Measurements from ENCODE around the gene TMEM255B. TPM values are rescaled to one million over a fixed set of nuclear protein-coding genes. Genes with fewer than 3 reads are reported as not detected.

Gene TMEM255B
- total RNA-seq, 1 experiment from 2014 or later: 0.86 TPM

DNA sequence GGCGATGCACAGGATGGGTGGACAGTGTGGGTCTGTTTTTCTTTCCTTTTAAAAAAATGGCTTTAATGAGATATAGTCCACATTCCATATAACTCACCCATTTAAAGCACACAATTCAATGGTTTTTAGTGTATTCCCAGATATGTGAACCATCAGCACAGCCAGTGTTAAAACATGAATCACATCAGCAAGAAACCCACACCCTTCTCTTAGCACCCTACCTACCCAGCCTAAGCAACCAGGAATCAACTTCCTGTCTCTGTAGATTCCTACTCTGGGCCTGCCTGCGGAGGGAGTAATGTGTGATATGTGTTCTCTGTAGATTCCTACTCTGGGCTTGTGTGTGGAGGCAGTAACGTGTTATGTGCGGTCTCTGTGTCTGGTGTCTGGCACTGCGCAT is 11.9 kb downstream of the TMEM255B start:
- Histone ChIP-seq H3K4me1 (ENCODE audit: low read length) (no peaks in the 10 kb centered on the region), H3K79me2 (ENCODE audit: low read length) (no peaks in the 10 kb centered on the region)

GRCh38 chr13:113771709-113772331 is 12.8 kb downstream of the TMEM255B start:
- Histone ChIP-seq H2AFZ (ENCODE audit: low read length) (no peak overlapping the region), H3K27me3 (ENCODE audit: low read length) (no peaks in the 10 kb centered on the region), H3K4me2 (ENCODE audit: low read depth, low read length, poor library complexity, severe bottlenecking) (no peak overlapping the region)

More for the DNA sequence above, 11.9 kb downstream of the TMEM255B start:
- Histone ChIP-seq H3K4me3 (ENCODE audit: low read length) (no peak overlapping the region), H3K36me3 (ENCODE audit: insufficient read depth, low read length) (no peaks in the 10 kb centered on the region), H3K27me3 (ENCODE audit: low read length) (no peaks in the 10 kb centered on the region), H3K9me3 (ENCODE audit: low read length) (no peaks in the 10 kb centered on the region), H2AFZ (ENCODE audit: low read length) (no peak overlapping the region), H3K9ac (ENCODE audit: low read length) (no peak overlapping the region), H3K4me2 (ENCODE audit: low read depth, low read length, poor library complexity, severe bottlenecking) (no peak overlapping the region), H3K9me2 (replicated peaks; ENCODE audit: insufficient read depth, low read length) (no peaks in the 10 kb centered on the region), H3K27ac (ENCODE audit: low read length) (no peak overlapping the region), H4K20me1 (ENCODE audit: insufficient read depth, low read depth, low read length) (no peaks in the 10 kb centered on the region)
- DNase-seq: no peak

DNA sequence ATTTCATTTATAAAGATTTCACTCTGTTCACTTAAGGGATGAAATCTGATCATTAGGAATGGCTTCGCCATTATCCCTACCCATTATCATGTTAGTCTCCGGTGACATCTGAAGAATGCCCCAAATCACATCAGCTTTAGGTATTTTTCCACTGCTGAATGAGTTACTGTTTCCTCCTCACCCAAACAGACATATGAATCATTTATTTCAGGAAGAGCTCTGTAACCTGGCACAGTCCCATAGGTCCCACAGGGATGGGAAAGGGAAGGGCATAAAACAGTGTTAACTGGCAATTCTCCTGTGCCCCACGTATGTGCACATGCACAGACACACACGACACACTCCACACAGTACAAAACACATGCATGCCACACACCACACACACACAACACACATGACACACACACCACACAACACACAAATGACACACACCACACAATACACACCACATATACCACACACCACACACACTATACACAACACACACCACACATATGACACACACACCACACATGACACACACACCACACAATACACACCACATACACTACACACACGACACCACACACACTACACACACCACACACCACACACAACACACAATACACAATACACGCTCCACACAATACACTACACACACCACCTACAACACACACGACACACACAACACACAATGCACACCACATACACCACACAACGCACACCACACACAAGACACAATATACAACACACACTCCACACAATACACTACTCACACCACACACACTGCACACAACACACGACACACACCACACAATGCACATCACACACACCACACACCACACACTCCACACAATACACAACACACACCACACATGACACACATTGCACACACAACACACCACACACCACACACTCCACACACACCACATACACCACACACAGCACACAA is 15.4 kb downstream of the TMEM255B start:
- no peak overlapping the region for H2AFZ ChIP-seq (ENCODE audit: low read length)
- no peaks in the 10 kb centered on the region for H3K79me2 ChIP-seq (ENCODE audit: low read length)
- no peaks in the 10 kb centered on the region for H3K36me3 ChIP-seq (ENCODE audit: insufficient read depth, low read length)
- H3K9me3 ChIP-seq (ENCODE audit: low read length): no peaks in the 10 kb centered on the region
- DNase-seq: no peak
- no peak overlapping the region for H3K9ac ChIP-seq (ENCODE audit: low read length)
- no peaks in the 10 kb centered on the region for H4K20me1 ChIP-seq (ENCODE audit: insufficient read depth, low read depth, low read length)
- H3K4me3 ChIP-seq (ENCODE audit: low read length): no peak overlapping the region
- H3K4me2 ChIP-seq (ENCODE audit: low read depth, low read length, poor library complexity, severe bottlenecking): no peak overlapping the region
- no peaks in the 10 kb centered on the region for H3K27me3 ChIP-seq (ENCODE audit: low read length)
- no peaks in the 10 kb centered on the region for H3K4me1 ChIP-seq (ENCODE audit: low read length)
- H3K27ac ChIP-seq (ENCODE audit: low read length): no peak overlapping the region
- no peaks in the 10 kb centered on the region for H3K9me2 ChIP-seq (replicated peaks; ENCODE audit: insufficient read depth, low read length)

More at GRCh38 chr13:113771709-113772331, 12.8 kb downstream of the TMEM255B start:
- DNase-seq: no peak
- Histone ChIP-seq H3K9ac (ENCODE audit: low read length) (no peak overlapping the region), H3K4me1 (ENCODE audit: low read length) (no peaks in the 10 kb centered on the region), H3K36me3 (ENCODE audit: insufficient read depth, low read length) (no peaks in the 10 kb centered on the region), H3K9me3 (ENCODE audit: low read length) (no peaks in the 10 kb centered on the region), H3K27ac (ENCODE audit: low read length) (no peak overlapping the region), H4K20me1 (ENCODE audit: insufficient read depth, low read depth, low read length) (no peaks in the 10 kb centered on the region), H3K79me2 (ENCODE audit: low read length) (no peaks in the 10 kb centered on the region), H3K9me2 (replicated peaks; ENCODE audit: insufficient read depth, low read length) (no peaks in the 10 kb centered on the region), H3K4me3 (ENCODE audit: low read length) (no peak overlapping the region)

- Histone ChIP-seq H3K36me3 (ENCODE audit: insufficient read depth, low read length) (no peaks in the 10 kb centered on the region), H3K9ac (ENCODE audit: low read length) (no peak overlapping the region), H3K27ac (ENCODE audit: low read length) (no peak overlapping the region), H3K4me1 (ENCODE audit: low read length) (no peaks in the 10 kb centered on the region), H3K4me2 (ENCODE audit: low read depth, low read length, poor library complexity, severe bottlenecking) (no peak overlapping the region), H3K4me3 (ENCODE audit: low read length) (no peak overlapping the region), H2AFZ (ENCODE audit: low read length) (no peak overlapping the region), H4K20me1 (ENCODE audit: insufficient read depth, low read depth, low read length) (no peaks in the 10 kb centered on the region), H3K9me2 (replicated peaks; ENCODE audit: insufficient read depth, low read length) (no peaks in the 10 kb centered on the region), H3K9me3 (ENCODE audit: low read length) (no peaks in the 10 kb centered on the region), H3K27me3 (ENCODE audit: low read length) (no peaks in the 10 kb centered on the region), H3K79me2 (ENCODE audit: low read length) (no peaks in the 10 kb centered on the region)
- DNase-seq: no peak
Observed at GRCh38 chr13:113775451-113776145, 16.6 kb downstream of the TMEM255B start.

DNA sequence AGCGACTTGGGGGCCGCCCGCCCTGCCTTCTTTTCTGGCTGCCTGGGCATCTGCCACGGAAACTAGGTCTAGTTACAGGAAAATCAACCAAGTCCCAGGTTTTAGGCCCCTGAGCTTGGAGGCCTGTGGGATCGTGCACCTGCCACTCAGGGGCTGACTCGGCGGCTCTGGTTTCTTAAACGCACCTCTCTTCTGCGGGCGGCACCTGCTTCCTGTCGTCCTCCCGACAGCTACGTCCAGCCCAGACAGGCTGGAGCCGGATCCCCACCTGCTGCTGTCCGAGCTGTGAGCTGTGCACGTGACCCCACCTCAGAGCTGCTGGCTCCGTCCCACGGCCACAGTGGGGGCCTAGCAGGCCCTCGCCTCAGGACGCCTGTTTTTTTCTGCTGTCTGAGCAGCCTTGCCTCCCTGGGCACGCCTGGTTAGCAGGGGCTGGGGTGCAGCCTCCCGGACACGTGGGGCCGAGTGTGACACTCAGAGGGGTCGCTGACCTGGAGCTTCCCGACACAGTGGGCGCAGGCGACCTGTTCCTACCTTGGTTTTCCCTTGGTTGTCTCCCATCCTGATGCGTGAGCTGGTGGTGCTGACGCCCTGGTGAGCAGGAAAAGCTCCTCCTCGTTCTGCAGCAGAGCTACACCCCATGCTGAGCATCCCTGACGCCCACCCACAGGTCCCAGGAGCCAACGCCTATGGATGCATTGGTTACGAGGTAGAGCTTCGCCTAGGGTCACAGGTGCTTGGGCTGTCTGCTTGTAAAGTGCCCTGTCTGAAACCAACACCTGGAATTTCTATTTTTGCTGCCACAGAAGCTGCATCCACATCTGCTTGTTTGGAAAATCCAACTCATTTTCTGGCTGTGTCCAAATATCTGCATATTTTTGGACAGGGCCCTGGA is 17.5 kb downstream of the TMEM255B start:
- no peak overlapping the region for H3K27ac ChIP-seq (ENCODE audit: low read length)

GRCh38 chr13:113777311-113778260 is 18.6 kb downstream of the TMEM255B start:
- DNase-seq: peak; percentile 66
- H3K4me2 ChIP-seq (ENCODE audit: low read depth, low read length, poor library complexity, severe bottlenecking): no peak overlapping the region
- no peaks in the 10 kb centered on the region for H3K79me2 ChIP-seq (ENCODE audit: low read length)
- H4K20me1 ChIP-seq (ENCODE audit: insufficient read depth, low read depth, low read length): no peaks in the 10 kb centered on the region
- H3K9me3 ChIP-seq (ENCODE audit: low read length): no peaks in the 10 kb centered on the region
- no peak overlapping the region for H3K27ac ChIP-seq (ENCODE audit: low read length)
- H3K36me3 ChIP-seq (ENCODE audit: insufficient read depth, low read length): no peaks in the 10 kb centered on the region
- no peaks in the 10 kb centered on the region for H3K27me3 ChIP-seq (ENCODE audit: low read length)
- no peaks in the 10 kb centered on the region for H3K9me2 ChIP-seq (replicated peaks; ENCODE audit: insufficient read depth, low read length)
- H3K4me3 ChIP-seq (ENCODE audit: low read length): no peak overlapping the region
- H3K4me1 ChIP-seq (ENCODE audit: low read length): no peaks in the 10 kb centered on the region
- H3K9ac ChIP-seq (ENCODE audit: low read length): no peak overlapping the region
- H2AFZ ChIP-seq (ENCODE audit: low read length): no peak overlapping the region

More for the DNA sequence above, 17.5 kb downstream of the TMEM255B start:
- Histone ChIP-seq H3K9ac (ENCODE audit: low read length) (no peak overlapping the region), H3K4me3 (ENCODE audit: low read length) (no peak overlapping the region), H3K27me3 (ENCODE audit: low read length) (no peaks in the 10 kb centered on the region), H3K4me2 (ENCODE audit: low read depth, low read length, poor library complexity, severe bottlenecking) (no peak overlapping the region), H3K36me3 (ENCODE audit: insufficient read depth, low read length) (no peaks in the 10 kb centered on the region), H3K79me2 (ENCODE audit: low read length) (no peaks in the 10 kb centered on the region), H4K20me1 (ENCODE audit: insufficient read depth, low read depth, low read length) (no peaks in the 10 kb centered on the region), H3K9me2 (replicated peaks; ENCODE audit: insufficient read depth, low read length) (no peaks in the 10 kb centered on the region), H3K9me3 (ENCODE audit: low read length) (no peaks in the 10 kb centered on the region), H2AFZ (ENCODE audit: low read length) (no peak overlapping the region), H3K4me1 (ENCODE audit: low read length) (no peaks in the 10 kb centered on the region)
- DNase-seq: no peak

GRCh38 chr13:113781571-113781970 is 22.5 kb downstream of the TMEM255B start:
- H3K9ac ChIP-seq (ENCODE audit: low read length): no peak overlapping the region
- no peaks in the 10 kb centered on the region for H3K79me2 ChIP-seq (ENCODE audit: low read length)
- no peak overlapping the region for H2AFZ ChIP-seq (ENCODE audit: low read length)
- no peak overlapping the region for H3K4me3 ChIP-seq (ENCODE audit: low read length)
- no peak overlapping the region for H3K27ac ChIP-seq (ENCODE audit: low read length)
- no peak overlapping the region for H3K4me2 ChIP-seq (ENCODE audit: low read depth, low read length, poor library complexity, severe bottlenecking)
- no peak for DNase-seq
- H3K36me3 ChIP-seq (ENCODE audit: insufficient read depth, low read length): no peaks in the 10 kb centered on the region
- no peaks in the 10 kb centered on the region for H3K9me2 ChIP-seq (replicated peaks; ENCODE audit: insufficient read depth, low read length)
- H3K9me3 ChIP-seq (ENCODE audit: low read length): no peaks in the 10 kb centered on the region
- no peaks in the 10 kb centered on the region for H3K27me3 ChIP-seq (ENCODE audit: low read length)
- no peaks in the 10 kb centered on the region for H4K20me1 ChIP-seq (ENCODE audit: insufficient read depth, low read depth, low read length)
- peaks cover 5% of the 10 kb centered on the region for H3K4me1 ChIP-seq (ENCODE audit: low read length)

Data from Karpas-422 (cell line).